ENCODE measurements around the gene SOD2.
A peak's percentile ranks its signal among the peaks of the same experiment; 100 is the strongest.
"Not testable (repeated sequence)": the region's sequence is repeated elsewhere in the genome, so short reads cannot be mapped to it uniquely, and the experiment has no call there.

Gene SOD2

GRCh38 chr6:159678574-159678973 lies 14.5 kb downstream of the SOD2 start:
- Histone ChIP-seq H3K27ac (no peak overlapping the region), H3K36me3 (replicated peaks) (no peaks in the 10 kb centered on the region), H3K27me3 (replicated peaks) (no peaks in the 10 kb centered on the region), H3K4me3 (ENCODE audit: low read depth, low read length) (no peak overlapping the region)
- no peak for TF ChIP-seq CTCF (IDR thresholded peaks at IDR 0.05; ENCODE audit: low read depth, low read length, missing control alignments)
- in situ Hi-C loops (cut with HindIII; ENCODE audit: low pct_ligation_motif_present, low sequenced_read_pairs), result no loop called here
- DNase-seq, result no peak

- no peak for TF ChIP-seq CTCF (IDR thresholded peaks at IDR 0.05; ENCODE audit: low read depth, low read length, missing control alignments)
- no peak for DNase-seq
- H3K27me3 ChIP-seq (replicated peaks), result no peaks in the 10 kb centered on the region
- H3K4me3 ChIP-seq (ENCODE audit: low read depth, low read length), result no peak overlapping the region
- H3K36me3 ChIP-seq (replicated peaks), result no peaks in the 10 kb centered on the region
- no peak overlapping the region for H3K27ac ChIP-seq
- in situ Hi-C loops (cut with HindIII; ENCODE audit: low pct_ligation_motif_present, low sequenced_read_pairs), result no loop called here
These were observed 15.4 kb downstream of the SOD2 start for GRCh38 chr6:159677506-159678165.

GRCh38 chr6:159676890-159677505 lies 16.0 kb downstream of the SOD2 start:
- H3K4me3 ChIP-seq (ENCODE audit: low read depth, low read length), result no peak overlapping the region
- H3K27me3 ChIP-seq (replicated peaks), result no peaks in the 10 kb centered on the region
- H3K36me3 ChIP-seq (replicated peaks), result no peaks in the 10 kb centered on the region
- DNase-seq, result no peak
- no peak overlapping the region for H3K27ac ChIP-seq
- in situ Hi-C loops (cut with HindIII; ENCODE audit: low pct_ligation_motif_present, low sequenced_read_pairs), result no loop called here
- no peak for TF ChIP-seq CTCF (IDR thresholded peaks at IDR 0.05; ENCODE audit: low read depth, low read length, missing control alignments)

- H3K27ac ChIP-seq; H3K4me3 ChIP-seq (ENCODE audit: low read depth, low read length); H3K36me3 ChIP-seq (replicated peaks); H3K27me3 ChIP-seq (replicated peaks); DNase-seq; in situ Hi-C loops (cut with HindIII; ENCODE audit: low pct_ligation_motif_present, low sequenced_read_pairs): not testable (repeated sequence)
These were observed 16.8 kb downstream of the SOD2 start for GRCh38 chr6:159676236-159676635.

- TF ChIP-seq CTCF (IDR thresholded peaks at IDR 0.05; ENCODE audit: low read depth, low read length, missing control alignments), result no peak
- Histone ChIP-seq H3K36me3 (replicated peaks) (no peaks in the 10 kb centered on the region), H3K4me3 (ENCODE audit: low read depth, low read length) (no peak overlapping the region), H3K27ac (peak overlapping the region; percentile 24), H3K27me3 (replicated peaks) (no peaks in the 10 kb centered on the region)
- in situ Hi-C loops (cut with HindIII; ENCODE audit: low pct_ligation_motif_present, low sequenced_read_pairs), result no loop called here
- peak; percentile 35 for DNase-seq
These were observed 27.0 kb downstream of the SOD2 start for GRCh38 chr6:159665868-159666635.

GRCh38 chr6:159663368-159663889 lies 29.6 kb downstream of the SOD2 start:
- H3K27ac ChIP-seq; H3K36me3 ChIP-seq (replicated peaks); DNase-seq; H3K4me3 ChIP-seq (ENCODE audit: low read depth, low read length); in situ Hi-C loops (cut with HindIII; ENCODE audit: low pct_ligation_motif_present, low sequenced_read_pairs); H3K27me3 ChIP-seq (replicated peaks): not testable (repeated sequence)

- H3K27ac ChIP-seq; H3K36me3 ChIP-seq (replicated peaks); H3K4me3 ChIP-seq (ENCODE audit: low read depth, low read length); DNase-seq; in situ Hi-C loops (cut with HindIII; ENCODE audit: low pct_ligation_motif_present, low sequenced_read_pairs); H3K27me3 ChIP-seq (replicated peaks): not testable (repeated sequence)
These were observed 31.1 kb downstream of the SOD2 start for GRCh38 chr6:159661977-159662376.

All from brain microvascular endothelial cell (primary cell).